Superior temporal gyrus (tissue), 1 donor: ENCODE measurements around the gene ARL6.

Source experiments
- DNase-seq: peaks from one replicate; pipeline ENCODE4 v3.0.0-alpha.2; 2016; ENCODE audit errors: extremely low spot score

Gene ARL6, protein sequence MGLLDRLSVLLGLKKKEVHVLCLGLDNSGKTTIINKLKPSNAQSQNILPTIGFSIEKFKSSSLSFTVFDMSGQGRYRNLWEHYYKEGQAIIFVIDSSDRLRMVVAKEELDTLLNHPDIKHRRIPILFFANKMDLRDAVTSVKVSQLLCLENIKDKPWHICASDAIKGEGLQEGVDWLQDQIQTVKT

DNA sequence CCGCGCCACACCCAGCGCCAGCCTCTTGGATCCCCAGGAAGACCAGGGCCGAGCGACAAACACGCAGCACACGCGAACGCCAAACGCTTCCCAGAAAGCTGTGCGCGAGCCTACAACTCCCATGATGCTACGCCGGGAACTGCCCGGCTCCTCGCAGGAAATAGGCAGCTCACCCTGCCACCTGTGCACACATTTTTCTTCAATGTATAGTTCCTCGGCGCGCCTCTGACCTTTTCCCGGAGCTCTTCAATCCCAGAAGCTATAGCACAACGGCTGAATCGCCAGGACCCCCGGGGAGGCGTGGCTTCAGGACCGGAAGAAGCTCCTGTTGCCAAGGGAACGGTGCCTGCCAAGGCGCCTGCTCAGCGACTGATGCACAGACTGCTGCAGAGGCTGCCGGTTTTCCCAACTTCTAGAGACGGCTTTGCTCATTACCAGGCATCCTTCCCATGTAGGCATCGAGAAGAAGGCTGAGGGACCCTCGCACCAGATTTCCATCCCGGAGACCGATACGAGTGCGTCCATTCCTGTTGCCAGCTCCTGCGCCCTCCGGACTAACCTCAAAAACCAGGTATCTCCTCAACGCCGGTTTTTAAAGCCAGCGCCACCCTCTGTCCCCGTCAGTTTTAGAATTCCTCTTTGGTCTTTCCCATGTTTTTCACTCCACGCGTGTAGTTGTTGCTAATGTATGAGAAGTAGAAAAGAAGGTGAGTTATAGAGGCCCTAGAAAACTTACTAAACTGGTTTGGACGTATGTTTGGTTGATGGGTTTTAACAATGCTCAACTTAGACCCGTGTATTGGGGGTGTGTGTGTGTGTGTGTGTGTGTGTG, at the start of gene ARL6:
Gene ARL6 (plus strand): TSS at position 352 of the 832 bp plus-strand sequence. CDS start 3,350 bp downstream, outside the sequence.
- DNase-seq, result peak; percentile 95

DNA sequence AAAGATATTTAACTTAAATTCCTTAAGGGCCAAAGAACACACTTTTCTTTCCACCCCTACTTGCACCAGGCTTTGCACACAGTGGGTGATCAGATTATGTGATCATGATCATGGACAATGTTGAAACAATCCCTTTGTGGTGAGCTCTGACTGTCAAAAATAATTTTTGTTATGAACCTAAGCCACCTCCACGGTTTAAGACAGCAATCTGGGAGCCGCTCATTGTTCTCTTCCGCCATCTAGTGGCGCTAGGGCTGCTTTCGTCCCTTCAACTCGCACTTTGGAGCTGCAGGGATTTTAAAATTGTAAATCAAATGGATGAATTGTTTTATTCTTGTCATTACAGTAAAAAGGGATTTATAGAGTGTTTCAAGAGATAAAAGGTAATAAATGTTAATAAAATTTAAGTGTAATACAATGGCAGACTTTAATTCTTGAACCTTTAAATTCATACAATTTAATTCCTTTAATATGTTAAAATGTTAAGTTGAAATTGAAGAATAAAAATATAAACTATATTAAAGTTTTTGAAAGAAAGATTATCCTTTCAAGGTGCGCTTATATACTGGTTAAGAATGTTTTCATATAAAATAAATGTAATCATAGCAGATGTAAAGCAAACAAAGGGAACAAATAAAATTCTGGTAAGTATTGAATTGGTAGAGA, 45.3 kb upstream of the ARL6 start:
- peak; percentile 87 for DNase-seq

DNA sequence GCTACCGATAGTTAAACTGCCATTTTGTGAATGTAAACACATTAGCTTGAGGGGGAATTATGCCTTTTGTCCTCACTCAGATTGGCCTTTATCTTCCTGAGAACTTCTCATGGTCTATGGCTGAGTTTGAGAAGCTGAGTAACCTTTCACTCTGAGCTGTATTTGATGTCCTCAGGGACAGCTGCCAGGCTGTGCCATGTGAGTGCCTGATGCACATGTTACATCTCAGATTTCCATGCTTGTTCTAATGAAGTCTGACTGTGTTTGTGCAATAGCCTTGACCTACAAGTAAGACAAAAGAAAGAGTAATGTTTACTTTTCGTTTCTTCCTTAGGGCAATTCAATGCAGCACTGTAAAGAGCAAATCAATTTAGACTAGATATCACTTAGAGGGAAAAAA, 44.1 kb upstream of the ARL6 start:
- no peak for DNase-seq

DNA sequence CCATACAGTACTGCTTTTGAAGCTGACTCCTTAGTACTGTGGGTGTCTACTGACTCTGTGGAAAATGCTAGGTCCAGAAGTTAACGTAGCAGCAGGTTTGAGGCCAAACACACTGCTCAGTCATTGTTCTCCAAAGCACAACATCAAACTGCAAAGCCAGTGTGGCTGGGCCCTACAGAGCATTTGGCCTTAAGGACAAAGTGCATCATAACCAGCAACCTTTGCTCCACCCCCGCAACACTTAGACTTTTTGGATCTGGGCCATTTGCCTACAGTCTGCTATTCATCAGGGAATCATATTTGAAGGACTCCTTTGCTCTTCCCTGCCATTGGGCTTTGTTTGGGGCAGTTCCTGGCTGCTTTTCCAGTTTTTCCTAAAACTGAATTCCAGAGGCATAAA, 43.1 kb upstream of the ARL6 start:
- no peak for DNase-seq

DNA sequence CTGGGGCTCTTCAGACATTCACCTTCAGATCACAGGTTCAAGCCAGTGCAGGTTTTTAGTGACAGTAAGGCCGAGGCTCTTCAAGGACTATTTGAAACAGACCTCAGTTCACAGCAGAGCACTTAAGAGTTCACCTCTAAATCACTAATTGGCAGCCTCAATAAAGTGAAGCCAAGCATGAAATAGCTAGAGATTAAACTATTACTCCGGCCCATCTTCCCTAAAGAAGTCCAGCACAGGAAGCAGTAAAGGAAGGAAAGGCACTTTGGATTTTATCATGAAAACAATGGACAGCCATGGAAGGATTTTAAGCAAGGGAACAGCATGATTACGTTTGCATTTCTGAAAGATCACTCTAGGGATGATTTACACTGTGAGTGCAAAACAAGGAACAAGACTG, 27.6 kb upstream of the ARL6 start:
- no peak for DNase-seq

DNA sequence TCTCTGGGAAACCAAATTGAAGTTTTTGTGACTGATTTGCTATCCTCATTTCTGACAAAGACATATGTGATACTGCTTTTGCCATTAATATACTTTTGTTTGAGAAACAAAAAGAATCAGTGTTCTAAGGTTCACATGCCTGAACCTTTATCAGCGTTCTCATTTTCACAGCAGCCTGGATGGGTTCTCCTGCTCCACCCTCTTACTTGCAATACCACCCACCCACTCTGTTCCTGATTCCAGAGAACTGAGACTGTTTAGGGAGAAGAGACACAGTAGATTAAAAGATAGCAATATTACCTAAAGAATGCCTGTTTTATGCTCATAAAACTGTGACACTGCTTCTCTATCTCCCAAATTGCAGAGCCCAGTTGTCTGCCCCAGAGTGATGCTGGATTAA, 25.8 kb upstream of the ARL6 start:
- DNase-seq, result peak; percentile 25

DNA sequence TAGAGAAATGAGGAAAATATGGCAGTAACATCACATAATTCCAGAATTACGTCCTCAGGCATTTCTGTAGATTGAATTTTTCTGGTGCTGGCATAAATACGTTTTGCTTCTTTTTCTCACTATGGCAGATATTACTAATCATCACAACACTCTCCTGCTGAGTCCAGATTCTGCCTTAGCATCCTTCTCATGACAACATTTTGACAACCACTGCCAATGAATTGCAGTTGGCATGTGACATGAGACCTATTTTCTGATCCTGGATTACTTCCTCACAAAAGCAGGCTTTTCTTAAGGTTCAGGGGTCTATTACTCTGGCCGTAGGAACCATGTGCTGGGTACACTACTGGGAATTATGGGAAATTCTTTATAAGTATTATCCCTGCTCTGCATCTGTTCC, 22.5 kb upstream of the ARL6 start:
- DNase-seq, result no peak

DNA sequence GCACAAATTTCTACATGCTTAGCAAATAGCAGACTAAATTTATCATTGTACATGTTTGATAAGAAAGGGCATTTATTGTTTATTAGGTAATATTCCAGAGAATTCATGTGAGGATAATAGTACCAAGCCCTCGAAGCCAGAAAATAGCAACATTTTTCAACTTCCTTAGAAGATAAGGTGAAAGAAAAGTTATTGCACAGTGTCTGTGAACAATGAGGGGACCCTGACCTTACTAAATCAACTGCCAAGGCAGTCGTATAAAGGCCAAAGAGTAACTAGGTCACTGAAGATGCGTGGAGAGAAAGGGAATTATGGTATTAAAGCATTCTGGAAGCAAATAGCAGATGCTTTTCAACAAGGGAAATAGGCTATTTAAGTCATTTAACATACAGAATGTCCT, 20.3 kb upstream of the ARL6 start:
- no peak for DNase-seq

DNA sequence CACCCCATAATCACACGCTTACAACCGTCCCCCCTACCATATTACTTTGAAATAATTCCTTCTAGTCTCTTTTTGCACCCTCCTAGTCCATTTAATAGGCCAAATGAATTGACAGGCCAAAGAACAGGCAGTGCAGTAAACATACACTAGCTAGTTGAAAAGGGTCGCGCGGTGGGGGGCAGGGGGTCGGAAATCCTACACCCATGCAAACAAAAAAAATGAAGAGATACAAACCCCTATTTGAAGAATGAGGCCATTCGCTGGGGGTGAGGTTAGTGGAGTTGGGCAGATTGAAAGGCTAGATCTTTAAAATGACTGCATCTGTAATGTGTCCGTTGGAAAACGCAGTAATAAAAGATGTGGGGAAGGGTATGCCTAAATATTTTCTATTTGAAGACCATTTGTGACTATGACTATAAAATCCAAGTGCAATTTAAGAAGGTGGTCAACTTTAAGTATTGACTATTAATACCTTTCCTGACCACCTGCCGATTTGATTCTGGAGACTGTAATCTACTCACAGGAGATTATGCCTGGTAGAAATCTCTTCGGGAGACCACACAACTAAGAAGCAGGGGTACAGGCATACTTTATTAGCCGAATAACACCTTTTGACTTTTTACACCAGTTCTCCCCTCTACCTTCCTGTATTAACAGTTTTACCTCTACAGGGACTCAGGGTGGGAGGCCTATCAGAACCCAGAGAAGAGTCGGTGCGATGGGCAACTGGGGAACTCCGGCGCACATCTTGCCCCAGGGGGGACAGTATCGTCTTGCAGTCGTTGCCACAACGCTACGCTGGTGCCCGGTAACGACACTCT, 762 bp upstream of the ARL6 start:
- no peak for DNase-seq

DNA sequence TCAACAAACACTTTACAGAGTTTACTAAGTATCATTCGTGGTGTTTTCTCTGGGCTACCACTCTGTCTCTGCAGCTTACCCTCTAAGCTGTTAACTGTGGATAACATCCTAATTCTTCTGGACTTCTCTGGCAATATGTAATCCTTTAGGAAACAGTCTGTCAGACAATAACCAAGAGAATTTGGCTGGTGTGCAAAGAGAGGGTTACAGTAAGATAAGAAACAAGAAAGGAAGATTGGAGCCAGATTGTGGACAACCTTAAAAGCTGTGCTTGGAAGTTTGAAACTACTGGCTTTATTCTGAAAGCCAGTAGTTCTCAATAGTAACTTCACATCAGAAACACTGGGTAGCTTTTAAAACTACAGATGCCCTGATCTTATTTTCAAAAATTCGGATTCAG, 778 bp downstream of the ARL6 start:
- DNase-seq, result peak; percentile 20

DNA sequence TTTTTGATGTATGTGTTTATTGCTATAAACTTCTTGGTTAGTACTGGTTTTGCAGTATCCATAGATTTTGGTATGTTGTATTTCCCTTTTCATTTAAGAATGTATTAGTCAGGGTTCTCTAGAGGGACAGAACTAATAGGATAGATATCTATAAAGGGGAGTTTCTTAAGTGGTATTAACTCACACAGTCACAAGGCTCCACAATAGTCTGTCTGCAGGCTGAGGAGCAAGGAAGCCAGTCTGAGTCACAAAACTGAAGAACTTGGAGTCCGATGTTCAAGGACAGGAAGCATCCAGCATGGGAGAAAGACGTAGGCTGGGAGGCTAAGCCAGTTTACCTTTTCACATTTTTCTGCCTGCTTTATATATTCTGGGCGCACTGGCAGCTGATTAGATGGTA, 8.4 kb downstream of the ARL6 start:
- no peak for DNase-seq

DNA sequence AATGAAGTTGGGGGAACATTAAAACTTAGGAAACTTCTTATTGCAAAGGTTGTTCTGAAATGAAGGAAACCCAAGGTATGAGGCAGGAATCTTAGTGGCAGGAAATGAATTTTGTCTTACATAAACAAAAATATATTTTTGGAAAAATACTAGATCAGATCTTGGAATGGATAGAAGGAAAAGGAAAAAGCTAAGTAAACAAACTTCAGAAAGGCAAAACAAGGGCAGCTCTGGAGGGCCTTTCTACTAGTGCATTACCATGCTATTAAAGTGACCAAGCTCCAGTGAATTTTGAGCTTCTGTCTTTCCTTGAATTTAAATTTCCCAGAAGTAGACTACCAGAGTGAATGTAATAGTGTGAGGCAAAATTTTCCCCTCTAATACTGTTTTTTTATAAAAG, 13.6 kb downstream of the ARL6 start:
- no peak for DNase-seq

DNA sequence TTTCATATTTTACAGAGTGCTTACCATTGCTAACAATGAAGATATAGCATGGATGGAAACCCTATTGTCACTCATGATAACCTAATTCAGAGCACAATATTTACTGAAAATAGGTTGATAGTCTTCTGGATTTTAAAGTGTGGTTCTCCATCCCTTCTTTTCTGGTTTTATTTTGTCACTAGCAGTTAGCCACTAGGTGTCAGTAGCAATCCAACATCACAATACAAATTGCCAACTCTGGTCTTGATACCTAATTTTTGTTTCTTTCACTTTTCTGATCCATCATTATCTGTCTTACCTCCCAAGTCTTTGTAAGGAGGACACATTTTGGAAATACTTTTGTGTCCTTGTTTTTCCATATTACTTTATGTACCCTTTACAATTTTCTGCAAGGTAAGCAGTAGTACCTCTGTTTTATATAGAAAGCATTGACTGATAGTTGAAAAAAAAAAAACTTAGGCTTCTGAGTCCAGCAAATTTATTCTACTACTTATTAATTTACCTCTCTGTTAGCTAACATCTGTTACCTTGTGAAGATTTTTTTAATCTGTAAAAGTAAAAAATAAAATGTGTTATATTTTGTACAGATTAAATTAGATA, 29.0 kb downstream of the ARL6 start:
- DNase-seq, result peak; percentile 85

DNA sequence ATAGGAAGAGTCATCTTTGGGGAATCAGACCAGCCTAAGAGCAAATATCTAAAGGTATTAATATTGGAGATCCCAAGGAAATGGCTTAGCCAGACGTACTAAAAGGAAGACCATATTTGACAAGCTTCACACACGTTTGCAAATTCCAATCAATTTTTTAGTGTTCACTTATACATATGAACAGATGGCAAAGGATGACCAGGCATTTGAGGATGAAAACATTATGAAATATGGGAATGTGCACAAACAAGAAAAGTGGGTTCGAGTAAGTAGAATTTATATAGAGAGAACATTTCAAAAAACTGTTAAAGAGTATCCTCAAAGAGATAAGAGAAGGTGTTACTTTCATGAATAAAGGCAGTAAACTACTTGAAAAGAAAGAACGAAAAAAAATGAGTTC, 31.4 kb downstream of the ARL6 start:
- DNase-seq, result no peak

DNA sequence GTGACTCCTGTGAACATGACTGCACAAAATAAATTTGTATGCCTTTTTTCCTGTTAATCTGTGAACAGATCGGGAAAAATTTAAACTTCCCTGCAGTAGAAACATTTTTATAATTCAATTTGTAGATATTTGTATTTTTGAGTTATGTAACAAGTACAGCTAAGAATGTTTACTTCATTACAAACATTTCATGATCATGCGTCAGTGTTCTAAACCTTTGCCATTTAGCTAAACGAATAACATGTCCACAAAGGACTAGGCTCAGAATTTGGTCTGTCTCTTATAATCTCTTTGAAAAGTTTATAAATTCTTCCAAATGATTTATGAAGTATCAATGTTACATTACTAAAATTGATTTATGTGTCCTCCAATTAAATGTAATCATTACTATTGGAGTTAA, 39.9 kb downstream of the ARL6 start:
- no peak for DNase-seq

DNA sequence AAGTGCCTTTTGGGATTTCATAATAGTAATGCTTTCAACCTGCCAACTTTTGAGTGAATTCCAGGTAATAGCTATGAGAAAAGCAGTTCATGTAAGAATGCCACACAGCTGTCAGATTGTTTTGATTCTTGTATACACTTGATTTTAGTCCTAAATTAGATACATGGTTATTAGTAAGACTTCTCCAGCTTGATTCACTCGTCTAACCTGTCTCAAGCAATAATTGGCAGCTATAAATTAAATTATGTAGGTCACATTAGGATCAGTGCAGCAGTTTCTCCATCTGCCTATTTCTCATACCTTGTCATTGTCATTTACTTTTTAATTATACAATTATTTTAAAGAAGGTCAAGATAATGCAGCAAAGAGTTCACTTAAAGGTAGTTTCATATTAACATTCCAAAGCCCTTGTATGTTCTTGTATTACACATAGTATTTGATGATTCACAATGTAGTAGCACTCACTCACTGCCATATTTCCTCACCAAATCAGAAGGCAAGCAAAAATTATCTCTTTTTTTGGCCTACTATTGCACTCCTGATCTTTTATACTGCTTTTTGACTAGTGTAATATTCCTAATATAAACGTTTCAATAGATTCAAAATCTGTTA, 46.3 kb downstream of the ARL6 start:
- no peak for DNase-seq

DNA sequence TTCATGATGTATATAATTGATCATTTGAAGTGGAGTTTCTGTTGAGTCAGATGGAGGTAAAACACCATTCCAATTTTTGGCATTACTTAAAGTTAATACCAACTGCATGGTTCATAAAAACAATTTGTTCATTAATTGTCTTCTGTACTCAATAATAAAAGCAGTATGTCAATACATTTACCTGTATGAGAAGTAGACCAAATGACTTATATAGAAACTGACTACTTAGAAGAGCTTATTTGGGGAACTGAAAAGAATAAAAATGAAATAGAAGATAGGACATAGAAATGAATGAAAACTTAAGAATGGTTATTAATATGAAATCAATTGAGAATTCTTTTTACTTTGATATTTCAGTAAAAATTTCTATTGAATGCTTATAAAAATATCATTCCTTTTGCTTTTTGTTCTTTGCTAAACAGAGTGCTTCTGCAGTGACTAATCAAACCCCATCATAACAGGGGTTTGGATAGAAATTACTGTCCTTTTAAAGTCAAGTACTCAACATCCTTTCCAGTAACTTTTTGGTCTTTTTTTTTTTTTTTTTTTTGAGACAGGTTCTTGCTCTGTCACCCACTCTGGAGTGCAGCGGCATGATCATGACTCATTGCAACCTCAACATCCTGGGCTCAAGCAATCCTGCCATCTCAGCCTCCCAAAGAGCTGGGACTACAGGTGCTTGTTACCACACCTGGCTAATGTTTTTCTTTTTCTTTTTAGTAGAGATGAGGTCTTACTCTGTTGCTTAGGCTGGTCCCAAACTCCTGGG, 50.8 kb downstream of the ARL6 start:
- no peak for DNase-seq

DNA sequence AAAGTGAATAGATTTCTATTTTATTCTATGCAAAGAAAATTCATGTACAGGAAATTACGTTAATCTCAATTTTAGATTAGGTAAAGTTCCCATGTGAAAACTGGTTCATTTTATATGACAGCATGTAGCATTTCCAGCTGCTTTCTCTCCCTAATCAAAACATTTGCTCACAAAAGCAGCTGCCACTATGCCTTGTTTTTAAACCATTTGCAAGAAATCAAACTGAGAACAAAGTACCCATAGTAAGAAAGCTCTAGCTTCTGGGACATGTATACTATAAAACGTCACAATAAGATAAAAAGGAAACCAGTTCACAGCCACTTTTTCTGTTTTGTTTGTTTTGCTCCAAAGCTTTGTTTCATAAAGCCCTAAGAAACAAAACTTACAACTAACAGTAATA, 52.3 kb downstream of the ARL6 start:
- no peak for DNase-seq

DNA sequence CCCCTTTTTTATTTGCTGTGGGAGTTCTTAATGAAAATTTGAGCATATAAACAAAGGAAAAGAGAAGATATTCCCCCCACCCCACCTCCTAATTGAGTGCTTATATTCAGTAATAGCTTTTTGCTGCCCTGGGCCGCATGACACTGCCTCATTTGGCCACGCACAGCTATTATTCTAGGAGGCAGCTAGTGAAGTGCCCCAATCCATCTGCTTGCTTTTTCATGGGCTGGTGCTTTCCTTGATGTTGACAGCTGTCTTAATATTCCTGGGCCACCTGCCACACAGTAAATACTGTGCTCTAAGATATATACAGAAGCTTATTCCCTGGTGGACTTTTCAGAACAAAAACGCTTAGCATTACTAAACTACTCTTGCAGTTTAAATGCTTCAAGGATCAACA, 53.4 kb downstream of the ARL6 start:
- no peak for DNase-seq

DNA sequence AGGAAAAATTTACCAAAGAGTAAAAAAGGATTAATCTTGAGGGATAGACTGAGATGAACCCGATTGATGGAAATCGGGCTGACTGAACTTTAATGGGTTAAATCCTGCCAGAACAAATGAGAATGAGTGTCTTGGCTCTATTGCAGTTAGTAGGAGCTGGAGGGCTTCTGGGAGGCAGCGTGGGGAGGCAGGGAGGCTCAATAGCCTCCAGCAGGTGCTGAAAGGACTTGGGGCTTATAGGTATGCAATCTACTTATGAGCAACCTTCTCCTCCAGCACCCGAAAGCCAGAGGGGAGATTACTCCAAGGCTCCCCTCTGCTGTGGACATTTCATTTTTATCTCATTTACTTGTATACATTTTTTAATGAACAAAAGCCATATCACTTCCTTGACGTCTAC, 56.2 kb downstream of the ARL6 start:
- no peak for DNase-seq
